ENCODE data around the gene ARID1B. TPM values are rescaled to one million over a fixed set of nuclear protein-coding genes. Genes with fewer than 3 reads are reported as not detected.
"Not testable (repeated sequence)": the region's sequence is repeated elsewhere in the genome, so short reads cannot be mapped to it uniquely, and the experiment has no call there.

Gene ARID1B
- total RNA-seq, 1 experiment from 2014 or later = 24.2 TPM

GRCh38 chr6:156943816-156944215, 166.6 kb downstream of the ARID1B start:
- Histone ChIP-seq H3K4me2 (ENCODE audit: low read length) (no peak overlapping the region), H3K79me2 (ENCODE audit: low read length) (peaks cover 78% of the 10 kb centered on the region), H3K9me3 (ENCODE audit: low read length) (no peaks in the 10 kb centered on the region), H3K27me3 (ENCODE audit: low read length) (no peaks in the 10 kb centered on the region), H3K9me2 (replicated peaks; ENCODE audit: low read length) (no peaks in the 10 kb centered on the region), H3K27ac (ENCODE audit: low read length) (no peak overlapping the region), H4K20me1 (ENCODE audit: low read length) (no peaks in the 10 kb centered on the region), H3K4me3 (ENCODE audit: low read length) (no peak overlapping the region), H3K4me1 (ENCODE audit: insufficient read depth, low read length) (peaks cover 33% of the 10 kb centered on the region), H3K9ac (ENCODE audit: low read length) (no peak overlapping the region), H2AFZ (ENCODE audit: low read length) (no peak overlapping the region), H3F3A (ENCODE audit: low read length, unreplicated experiment) (no peaks in the 10 kb centered on the region), H3K36me3 (ENCODE audit: low read depth, low read length) (no peaks in the 10 kb centered on the region)
- POLR2A ChIA-PET (ENCODE audit: unreplicated experiment) = no interaction called here
- DNase-seq (no peak), ATAC-seq (no peak)
- CTCF ChIA-PET = no interaction called here
- intact Hi-C loops (cut with micrococcal nuclease) = loop anchor here (10.0 kb wide), 1 partner anchor 259 kb away; no protein-coding TSS in a partner anchor
- TF ChIP-seq EZH2 (IDR thresholded peaks at IDR 0.05; ENCODE audit: low read length, unreplicated experiment) (no peak), EZH2phosphoT487 (IDR thresholded peaks at IDR 0.05; ENCODE audit: borderline replicate concordance, low read length) (no peak)
- TF ChIP-seq, protein P1, sequence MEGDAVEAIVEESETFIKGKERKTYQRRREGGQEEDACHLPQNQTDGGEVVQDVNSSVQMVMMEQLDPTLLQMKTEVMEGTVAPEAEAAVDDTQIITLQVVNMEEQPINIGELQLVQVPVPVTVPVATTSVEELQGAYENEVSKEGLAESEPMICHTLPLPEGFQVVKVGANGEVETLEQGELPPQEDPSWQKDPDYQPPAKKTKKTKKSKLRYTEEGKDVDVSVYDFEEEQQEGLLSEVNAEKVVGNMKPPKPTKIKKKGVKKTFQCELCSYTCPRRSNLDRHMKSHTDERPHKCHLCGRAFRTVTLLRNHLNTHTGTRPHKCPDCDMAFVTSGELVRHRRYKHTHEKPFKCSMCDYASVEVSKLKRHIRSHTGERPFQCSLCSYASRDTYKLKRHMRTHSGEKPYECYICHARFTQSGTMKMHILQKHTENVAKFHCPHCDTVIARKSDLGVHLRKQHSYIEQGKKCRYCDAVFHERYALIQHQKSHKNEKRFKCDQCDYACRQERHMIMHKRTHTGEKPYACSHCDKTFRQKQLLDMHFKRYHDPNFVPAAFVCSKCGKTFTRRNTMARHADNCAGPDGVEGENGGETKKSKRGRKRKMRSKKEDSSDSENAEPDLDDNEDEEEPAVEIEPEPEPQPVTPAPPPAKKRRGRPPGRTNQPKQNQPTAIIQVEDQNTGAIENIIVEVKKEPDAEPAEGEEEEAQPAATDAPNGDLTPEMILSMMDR (conservative IDR thresholded peaks at IDR 0.05; ENCODE audit: low read depth, low read length) = no peak
- no TSS peak for BruUV-seq (replicated peaks)

GRCh38 chr6:156944412-156944811, 167.2 kb downstream of the ARID1B start:
- no TSS peak for BruUV-seq (replicated peaks)
- intact Hi-C loops (cut with micrococcal nuclease) = loop anchor here (10.0 kb wide), 1 partner anchor 260 kb away; no protein-coding TSS in a partner anchor
- Histone ChIP-seq H3K9me2 (replicated peaks; ENCODE audit: low read length) (no peaks in the 10 kb centered on the region), H3K36me3 (ENCODE audit: low read depth, low read length) (no peaks in the 10 kb centered on the region), H3K9ac (ENCODE audit: low read length) (no peak overlapping the region), H3K27ac (ENCODE audit: low read length) (no peak overlapping the region), H3K9me3 (ENCODE audit: low read length) (no peaks in the 10 kb centered on the region), H3K4me2 (ENCODE audit: low read length) (no peak overlapping the region), H2AFZ (ENCODE audit: low read length) (no peak overlapping the region), H3F3A (ENCODE audit: low read length, unreplicated experiment) (no peaks in the 10 kb centered on the region), H4K20me1 (ENCODE audit: low read length) (no peaks in the 10 kb centered on the region), H3K27me3 (ENCODE audit: low read length) (no peaks in the 10 kb centered on the region), H3K4me1 (ENCODE audit: insufficient read depth, low read length) (peaks cover 39% of the 10 kb centered on the region), H3K4me3 (ENCODE audit: low read length) (no peak overlapping the region), H3K79me2 (ENCODE audit: low read length) (peaks cover 73% of the 10 kb centered on the region)
- DNase-seq = no peak
- TF ChIP-seq EZH2phosphoT487 (IDR thresholded peaks at IDR 0.05; ENCODE audit: borderline replicate concordance, low read length) (no peak), EZH2 (IDR thresholded peaks at IDR 0.05; ENCODE audit: low read length, unreplicated experiment) (no peak)
- TF ChIP-seq, protein P1 (conservative IDR thresholded peaks at IDR 0.05; ENCODE audit: low read depth, low read length) = no peak
- CTCF ChIA-PET = no interaction called here
- ATAC-seq = no peak
- POLR2A ChIA-PET (ENCODE audit: unreplicated experiment) = no interaction called here

DNA sequence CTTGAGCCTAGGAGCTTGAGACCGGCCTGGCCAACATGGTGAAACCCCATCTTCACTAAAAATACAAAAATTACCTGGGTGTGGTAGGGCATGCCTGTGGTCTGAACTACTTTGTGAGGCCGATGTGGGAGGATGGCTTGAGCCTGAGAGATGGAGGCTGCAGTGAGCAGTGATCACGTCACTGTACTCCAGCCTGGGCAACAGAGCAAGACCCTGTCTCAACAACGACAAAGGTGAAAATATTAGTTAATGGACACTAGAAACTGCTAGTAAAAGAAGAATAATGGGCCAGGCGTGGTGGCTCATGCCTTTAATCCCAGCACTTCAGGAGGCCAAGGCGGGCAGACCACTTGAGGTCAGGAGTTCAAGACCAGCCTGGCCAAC, 168.6 kb downstream of the ARID1B start:
- H3K9me2 ChIP-seq (replicated peaks; ENCODE audit: low read length); H4K20me1 ChIP-seq (ENCODE audit: low read length); H3K4me3 ChIP-seq (ENCODE audit: low read length); H3K9me3 ChIP-seq (ENCODE audit: low read length); H3K27ac ChIP-seq (ENCODE audit: low read length); DNase-seq; H3K27me3 ChIP-seq (ENCODE audit: low read length); H2AFZ ChIP-seq (ENCODE audit: low read length); POLR2A ChIA-PET (ENCODE audit: unreplicated experiment); CTCF ChIA-PET; ATAC-seq; H3K9ac ChIP-seq (ENCODE audit: low read length); H3K36me3 ChIP-seq (ENCODE audit: low read depth, low read length); H3F3A ChIP-seq (ENCODE audit: low read length, unreplicated experiment); BruUV-seq (replicated peaks); H3K4me2 ChIP-seq (ENCODE audit: low read length): not testable (repeated sequence)
- intact Hi-C loops (cut with micrococcal nuclease) = loop anchor here (10.0 kb wide), 1 partner anchor 261 kb away; no protein-coding TSS in a partner anchor
- H3K79me2 ChIP-seq (ENCODE audit: low read length) = peaks cover 73% of the 10 kb centered on the region
- peaks cover 53% of the 10 kb centered on the region for H3K4me1 ChIP-seq (ENCODE audit: insufficient read depth, low read length)
